BE2C (cell line): Measurements from ENCODE around the gene GABBR1. TPM values are rescaled to one million over a fixed set of nuclear protein-coding genes. Genes with fewer than 3 reads are reported as not detected.

ENCODE experiments used
- DNase-seq: peaks from one replicate; pipeline ENCODE4 v3.0.0-alpha.2; 2020
- H3K27me3 ChIP-seq: fragments of 250-450 bp; sonication (Bioruptor Pico); 2 replicates; pipeline ENCODE4 v1.5.1; 2020; ENCODE audit warnings: mild to moderate bottlenecking
- H3K36me3 ChIP-seq: fragments of 250-450 bp; sonication (Bioruptor Pico); 2 replicates; pipeline ENCODE4 v1.5.1; 2020; ENCODE audit warnings: mild to moderate bottlenecking
- H3K4me1 ChIP-seq: fragments of 250-450 bp; sonication (Bioruptor Pico); 2 replicates; pipeline ENCODE4 v1.5.1; 2020
- H3K4me3 ChIP-seq: 2 replicates; pipeline ENCODE4 v1.5.1; 2011; ENCODE audit warnings: low read depth, low read length
- H3K9me3 ChIP-seq: fragments of 250-450 bp; sonication (Bioruptor Pico); 2 replicates; pipeline ENCODE4 v1.5.1; 2020
- CTCF ChIP-seq: IDR thresholded peaks from 2 replicates; pipeline ENCODE4 v1.5.1; 2012; ENCODE audit warnings: mild to moderate bottlenecking, low read depth, low read length
- polyA plus RNA-seq: library from polyadenylated mRNA; unstranded; fragments of >200 nt; gene quantifications from one replicate; pipeline ENCODE4 v1.2.1, GENCODE V29; 2012; ENCODE audit warnings: low read depth, missing spikeins; ENCODE audit not compliant: insufficient read length, insufficient read depth

Gene GABBR1
- 13.5 TPM for polyA plus RNA-seq

GRCh38 chr6:29632789-29633533 is at the start of gene GABBR1:
GABBR1 (minus strand) TSS chr6:29633183; CDS start chr6:29632385, 798 bp downstream.
- H3K27me3 ChIP-seq: no peaks in the 10 kb centered on the region
- no peak for TF ChIP-seq CTCF
- peak; percentile 89 for DNase-seq
- peaks cover 3% of the 10 kb centered on the region; the same call in 1 of the 2 replicates for H3K4me1 ChIP-seq
- no peaks in the 10 kb centered on the region for H3K9me3 ChIP-seq
- no peaks in the 10 kb centered on the region for H3K36me3 ChIP-seq
- H3K4me3 ChIP-seq: peak within 1 kb of the TSS; percentile 70

- DNase-seq: no peak
- no peaks in the 10 kb centered on the region for H3K4me1 ChIP-seq
- H3K4me3 ChIP-seq: no peak overlapping the region
- H3K36me3 ChIP-seq: no peaks in the 10 kb centered on the region
- H3K27me3 ChIP-seq: peaks cover 4% of the 10 kb centered on the region; the same call in 1 of the 2 replicates
- no peaks in the 10 kb centered on the region for H3K9me3 ChIP-seq
- TF ChIP-seq CTCF: no peak
These were observed 48.8 kb upstream of the GABBR1 start for GRCh38 chr6:29681811-29682210.

GRCh38 chr6:29680904-29681303 is 47.9 kb upstream of the GABBR1 start, which contains the start of gene ZFP57:
ZFP57 (minus strand) TSS chr6:29681152; CDS start chr6:29677003, 4,149 bp downstream.
- Histone ChIP-seq H3K9me3 (no peaks in the 10 kb centered on the region), H3K27me3 (peaks cover 4% of the 10 kb centered on the region; the same call in 1 of the 2 replicates), H3K4me3 (no peak within 1 kb of the TSS), H3K36me3 (no peaks in the 10 kb centered on the region), H3K4me1 (no peaks in the 10 kb centered on the region)
- no peak for DNase-seq
- TF ChIP-seq CTCF: no peak

- TF ChIP-seq CTCF: no peak
- H3K27me3 ChIP-seq: no peaks in the 10 kb centered on the region
- H3K4me1 ChIP-seq: no peaks in the 10 kb centered on the region
- no peaks in the 10 kb centered on the region for H3K36me3 ChIP-seq
- DNase-seq: no peak
- H3K4me3 ChIP-seq: no peak overlapping the region
- H3K9me3 ChIP-seq: no peaks in the 10 kb centered on the region
These were observed 47.4 kb upstream of the GABBR1 start for GRCh38 chr6:29680416-29680815.

GRCh38 chr6:29679962-29680361 is 47.0 kb upstream of the GABBR1 start:
- Histone ChIP-seq H3K4me1 (no peaks in the 10 kb centered on the region), H3K27me3 (no peaks in the 10 kb centered on the region), H3K9me3 (no peaks in the 10 kb centered on the region), H3K36me3 (no peaks in the 10 kb centered on the region), H3K4me3 (no peak overlapping the region)
- DNase-seq: no peak
- no peak for TF ChIP-seq CTCF

- no peak for TF ChIP-seq CTCF
- H3K4me1 ChIP-seq: no peaks in the 10 kb centered on the region
- H3K9me3 ChIP-seq: no peaks in the 10 kb centered on the region
- DNase-seq: no peak
- H3K4me3 ChIP-seq: no peak overlapping the region
- no peaks in the 10 kb centered on the region for H3K36me3 ChIP-seq
- H3K27me3 ChIP-seq: no peaks in the 10 kb centered on the region
These were observed 45.1 kb upstream of the GABBR1 start for GRCh38 chr6:29678114-29678513.
